Rectal smooth muscle tissue (tissue), 1 donor: ENCODE results near the gene ACAP3.

Experiments
- H3K27ac ChIP-seq: one replicate; pipeline ENCODE4 v1.7.0; 2013; ENCODE audit warnings: low read depth, low read length, inconsistent platforms
- H3K27me3 ChIP-seq: one replicate; pipeline ENCODE4 v1.7.0; 2013; ENCODE audit warnings: low read length; ENCODE audit not compliant: control insufficient read depth, insufficient read depth
- H3K36me3 ChIP-seq: one replicate; pipeline ENCODE4 v1.7.0; 2013; ENCODE audit warnings: low read length; ENCODE audit not compliant: control insufficient read depth, insufficient read depth
- H3K4me1 ChIP-seq: one replicate; pipeline ENCODE4 v1.7.0; 2013; ENCODE audit warnings: low read length; ENCODE audit not compliant: control insufficient read depth, insufficient read depth
- H3K4me3 ChIP-seq: one replicate; pipeline ENCODE4 v1.7.0; 2013; ENCODE audit warnings: low read length
- H3K9ac ChIP-seq: one replicate; pipeline ENCODE4 v1.7.0; 2013; ENCODE audit warnings: low read length

The ACAP3 gene

DNA sequence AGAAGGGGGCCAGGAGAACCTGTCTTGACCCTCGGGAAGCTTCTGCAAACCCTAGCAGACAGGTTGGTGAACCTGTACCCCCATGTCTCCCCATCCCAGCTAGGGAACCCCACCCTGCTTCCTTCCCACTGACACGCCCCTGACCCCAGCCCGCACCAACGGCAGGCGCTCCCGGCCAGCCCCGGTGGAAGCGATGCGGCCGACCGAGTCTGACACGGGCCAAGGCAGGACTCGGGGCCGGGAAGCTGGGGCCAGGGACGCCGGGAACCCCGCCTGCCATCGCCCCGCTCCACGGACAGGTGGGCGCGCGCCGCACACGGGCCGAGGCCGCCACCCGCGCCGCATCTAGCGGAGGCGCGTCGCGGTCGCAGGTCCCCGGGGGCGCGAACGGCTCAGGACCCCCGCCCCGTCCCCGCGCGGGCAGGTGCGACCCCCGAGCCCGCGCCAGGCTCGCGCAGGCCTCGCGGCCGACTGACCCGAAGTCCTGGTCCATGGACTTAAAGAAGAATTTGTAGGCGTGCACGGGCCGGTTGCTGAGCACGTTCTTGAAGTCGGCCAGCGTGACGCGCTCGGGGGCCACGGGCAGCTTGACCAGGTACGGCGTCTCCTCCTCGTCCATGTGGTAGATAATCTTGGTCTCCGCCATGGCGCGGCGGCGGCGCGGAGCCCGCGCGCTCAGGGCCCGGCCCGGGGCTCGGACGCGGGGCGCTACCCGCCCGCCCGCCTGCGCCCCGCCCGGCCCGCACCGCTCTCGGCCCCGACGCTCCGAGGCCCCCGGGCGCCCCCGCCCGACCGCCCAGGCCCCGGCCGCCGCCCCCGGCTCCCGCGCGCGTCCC lies 40.9 kb upstream of the ACAP3 start:
- Histone ChIP-seq H3K4me1 (peaks cover 19% of the 10 kb centered on the region), H3K36me3 (no peaks in the 10 kb centered on the region), H3K27ac (peak overlapping the region; percentile 55), H3K4me3 (peak overlapping the region; percentile 93), H3K9ac (peak overlapping the region; percentile 73), H3K27me3 (peaks cover 5% of the 10 kb centered on the region)

DNA sequence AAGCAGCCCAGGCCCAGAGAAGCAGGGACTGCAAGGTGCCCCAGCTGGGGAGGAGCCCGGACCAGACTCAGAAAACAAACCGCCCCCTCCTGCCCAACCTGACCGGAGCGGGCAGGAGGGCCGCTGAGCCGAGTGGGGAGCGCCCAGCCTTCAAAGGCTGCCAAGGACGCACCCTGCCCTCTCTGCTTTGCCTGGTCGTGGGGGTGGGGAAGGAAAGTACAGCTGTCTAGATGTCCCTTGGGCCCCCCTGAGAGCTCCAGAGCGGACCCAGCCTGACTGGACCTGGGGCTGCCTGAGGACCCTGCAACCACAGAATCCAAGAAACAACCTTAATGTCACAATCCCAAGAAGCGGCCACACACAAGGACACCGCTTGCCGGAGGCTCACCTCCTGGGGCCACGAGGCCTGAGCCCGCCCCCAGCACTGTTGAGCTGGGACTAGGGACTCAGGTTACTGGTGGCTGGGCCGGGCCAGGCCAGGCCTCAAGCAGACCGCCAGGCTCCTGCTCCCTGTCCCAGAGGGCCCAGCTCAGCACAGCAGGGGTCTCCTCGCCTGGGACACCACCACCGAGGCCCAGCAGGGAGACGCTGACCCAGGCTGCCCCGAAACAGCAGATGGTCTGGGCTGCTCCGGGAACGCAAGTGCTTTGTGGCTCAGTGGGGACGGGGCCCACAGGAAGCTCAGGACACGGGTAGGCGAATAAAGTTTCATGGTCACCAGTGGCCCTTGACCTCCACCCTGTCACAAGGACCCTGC lies 40.1 kb upstream of the ACAP3 start:
- H3K4me1 ChIP-seq, result peaks cover 19% of the 10 kb centered on the region

DNA sequence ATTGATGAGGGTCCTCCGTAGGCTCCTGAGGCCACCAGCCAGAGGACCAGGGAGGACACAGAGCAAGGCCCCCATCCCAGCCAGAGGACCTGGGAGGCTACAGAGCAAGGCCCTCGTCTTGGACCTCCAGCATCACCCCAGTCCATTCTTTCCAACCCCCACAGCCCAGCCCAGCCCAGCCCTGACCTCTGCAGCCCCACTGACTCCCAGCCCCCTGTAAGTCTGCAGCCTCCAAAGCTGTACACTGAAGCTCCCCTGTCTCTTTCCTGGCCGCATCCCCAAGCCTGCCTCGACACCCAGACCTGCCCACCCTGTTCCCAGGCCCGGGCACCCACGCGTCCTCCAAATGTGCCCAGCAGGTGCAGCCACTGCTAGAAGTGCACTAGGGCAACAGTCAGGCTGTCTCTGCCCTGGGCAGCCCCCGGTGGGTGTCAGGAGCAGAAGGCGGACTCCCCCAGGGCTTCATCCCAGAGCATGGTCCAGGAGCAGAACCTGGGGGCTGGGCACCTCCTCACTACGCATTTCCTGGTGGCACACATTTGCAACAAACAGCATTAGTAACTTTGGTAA lies 39.4 kb upstream of the ACAP3 start:
- Histone ChIP-seq H3K9ac (no peak overlapping the region), H3K36me3 (no peaks in the 10 kb centered on the region), H3K27ac (no peak overlapping the region), H3K27me3 (no peaks in the 10 kb centered on the region), H3K4me3 (peak overlapping the region; percentile 93), H3K4me1 (peaks cover 19% of the 10 kb centered on the region)

More for the DNA sequence above, 40.1 kb upstream of the ACAP3 start:
- Histone ChIP-seq H3K27ac (peak overlapping the region; percentile 55), H3K9ac (peak overlapping the region; percentile 73), H3K36me3 (no peaks in the 10 kb centered on the region), H3K27me3 (peaks cover under 1% of the 10 kb centered on the region), H3K4me3 (peak overlapping the region; percentile 93)

DNA sequence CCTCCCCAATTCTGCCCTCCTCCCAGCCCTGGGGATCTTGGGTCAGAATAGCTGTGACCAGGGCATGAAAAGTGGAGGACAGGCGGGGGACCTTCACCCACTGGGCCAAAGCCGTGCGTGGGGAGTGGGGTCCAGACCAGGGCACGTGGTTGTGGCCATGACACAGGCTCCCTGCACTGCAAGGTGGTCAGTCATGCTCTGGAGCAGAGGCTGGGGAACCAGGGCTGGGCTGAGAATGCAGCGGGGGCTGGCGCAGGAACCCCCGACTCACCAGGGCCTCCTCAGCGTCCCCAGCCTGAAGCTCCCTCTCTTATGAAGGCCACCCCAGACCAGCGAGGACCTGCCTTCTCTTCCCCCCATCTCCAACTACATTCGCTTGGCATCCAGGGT lies 38.8 kb upstream of the ACAP3 start:
- H3K36me3 ChIP-seq, result peaks cover 3% of the 10 kb centered on the region
- no peaks in the 10 kb centered on the region for H3K27me3 ChIP-seq
- H3K9ac ChIP-seq, result no peak overlapping the region
- H3K4me1 ChIP-seq, result peaks cover 19% of the 10 kb centered on the region
- H3K27ac ChIP-seq, result no peak overlapping the region
- no peak overlapping the region for H3K4me3 ChIP-seq

DNA sequence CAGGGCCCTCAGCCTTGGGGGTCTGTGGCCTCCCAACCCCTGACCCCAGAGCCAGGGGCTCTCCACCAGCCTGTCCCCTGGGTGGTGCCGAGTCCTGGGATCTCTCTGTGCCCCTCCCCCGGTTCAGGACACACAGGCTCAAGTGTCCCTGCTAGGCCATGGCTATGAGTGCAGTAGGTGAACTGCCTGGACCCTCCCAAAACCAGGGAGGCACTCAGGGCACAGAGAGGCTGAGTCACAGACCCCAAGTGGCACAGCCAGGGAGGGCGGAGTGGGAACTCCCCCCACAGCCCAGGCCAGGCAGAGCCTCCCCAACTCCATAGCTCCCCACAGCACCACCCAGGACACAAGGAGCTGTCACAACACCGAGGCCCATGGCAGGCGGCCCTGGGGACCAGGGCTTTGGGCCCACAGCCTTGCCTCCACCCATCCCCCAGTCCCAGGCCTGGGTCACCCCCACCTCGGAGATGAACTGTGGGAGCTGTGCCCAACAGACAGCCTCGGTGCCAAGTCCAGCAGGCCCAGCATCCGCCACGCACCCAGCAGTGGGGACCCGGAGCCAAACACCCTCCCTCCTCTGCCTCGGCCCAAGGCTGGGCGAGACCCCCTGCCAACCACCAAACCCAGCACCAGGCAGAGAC lies 38.2 kb upstream of the ACAP3 start:
- H3K27ac ChIP-seq, result no peak overlapping the region
- peaks cover 19% of the 10 kb centered on the region for H3K4me1 ChIP-seq
- H3K9ac ChIP-seq, result no peak overlapping the region
- H3K4me3 ChIP-seq, result no peak overlapping the region
- H3K27me3 ChIP-seq, result no peaks in the 10 kb centered on the region
- peaks cover 8% of the 10 kb centered on the region for H3K36me3 ChIP-seq

DNA sequence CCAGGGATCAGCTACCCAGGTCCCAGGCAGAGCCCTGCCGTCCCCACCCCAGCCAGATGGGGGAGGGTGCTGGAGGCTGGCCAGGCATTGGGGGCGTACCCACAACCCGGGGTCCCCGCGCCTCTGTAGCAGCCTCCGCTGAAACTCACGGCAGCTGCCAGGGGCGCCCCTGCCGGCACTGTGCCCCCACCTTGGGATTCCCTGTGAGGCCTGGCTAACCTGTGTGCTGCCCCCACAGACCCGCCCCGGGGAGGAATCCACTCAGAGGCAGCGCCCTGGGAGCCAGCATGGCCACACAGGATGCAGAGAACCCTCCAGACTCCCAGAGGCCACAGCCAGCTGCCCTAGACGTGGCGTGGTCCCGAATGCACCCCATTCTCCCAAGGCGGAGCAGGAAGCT lies 37.7 kb upstream of the ACAP3 start:
- Histone ChIP-seq H3K27me3 (no peaks in the 10 kb centered on the region), H3K27ac (no peak overlapping the region), H3K9ac (no peak overlapping the region), H3K4me1 (peaks cover 19% of the 10 kb centered on the region), H3K36me3 (peaks cover 14% of the 10 kb centered on the region), H3K4me3 (no peak overlapping the region)

DNA sequence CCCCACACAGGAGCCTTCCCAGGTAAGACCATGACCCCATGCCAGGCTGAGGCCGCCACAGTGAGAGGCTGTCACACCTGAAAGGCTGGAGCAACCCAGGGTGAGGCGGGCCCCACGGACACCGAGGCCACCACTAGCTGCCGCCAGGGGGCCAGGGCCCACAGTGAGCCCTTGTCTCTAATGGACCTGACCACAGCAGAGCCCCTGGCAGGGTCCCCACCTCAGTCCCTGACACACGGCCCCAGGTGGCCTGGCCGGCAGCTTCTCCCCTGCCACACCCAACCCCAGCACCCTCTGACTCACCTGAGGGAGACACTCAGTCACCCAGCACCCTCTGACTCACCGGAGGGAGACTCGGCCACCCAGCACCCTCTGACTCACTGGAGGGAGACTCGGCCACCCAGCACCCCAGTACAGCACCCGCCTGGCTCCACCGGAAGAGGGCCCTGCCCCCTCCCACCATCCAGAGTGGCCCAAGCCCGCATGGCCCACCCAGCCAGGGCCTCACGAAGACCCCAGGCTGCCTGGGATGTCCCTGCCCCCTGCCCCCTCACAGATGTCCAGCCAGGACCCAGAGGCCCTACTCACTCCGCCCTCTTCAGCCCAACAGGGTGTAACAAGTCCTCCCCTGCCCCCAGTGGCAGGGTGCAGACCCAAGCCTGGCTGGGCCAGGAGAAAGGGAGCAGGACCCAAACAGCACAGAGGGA lies 37.1 kb upstream of the ACAP3 start:
- Histone ChIP-seq H3K27ac (no peak overlapping the region), H3K9ac (no peak overlapping the region), H3K36me3 (peaks cover 14% of the 10 kb centered on the region), H3K27me3 (no peaks in the 10 kb centered on the region), H3K4me3 (no peak overlapping the region), H3K4me1 (peaks cover 19% of the 10 kb centered on the region)

DNA sequence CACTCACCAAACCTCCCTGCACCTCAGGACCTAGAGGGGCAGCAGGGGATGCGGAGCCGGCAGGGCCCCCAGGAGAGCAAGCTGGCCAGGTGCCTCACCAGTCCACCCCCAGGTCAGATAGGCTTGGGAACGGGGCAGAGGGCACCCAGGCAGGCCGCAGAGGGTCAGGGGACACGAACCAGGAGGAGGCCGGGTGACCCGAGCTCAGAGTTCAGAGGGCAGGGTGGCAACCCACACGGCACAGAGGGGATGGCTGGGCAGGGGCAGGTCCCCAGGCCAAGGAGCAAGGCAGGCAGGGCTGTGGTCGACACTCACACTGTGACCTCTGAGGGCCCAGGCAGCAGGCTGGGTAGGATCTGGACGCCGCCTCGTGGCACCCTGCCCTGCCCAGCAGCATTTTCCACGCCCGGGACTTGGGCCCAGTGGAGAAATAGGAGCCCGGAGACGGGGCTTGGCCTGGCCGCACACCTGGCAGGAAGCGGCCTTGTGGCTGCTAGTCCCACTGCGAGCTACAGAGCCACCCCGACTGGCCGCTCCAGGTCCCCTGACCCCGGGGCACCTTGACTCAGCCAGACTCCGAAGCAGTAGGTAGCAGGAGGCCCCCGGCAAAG lies 36.2 kb upstream of the ACAP3 start:
- Histone ChIP-seq H3K9ac (no peak overlapping the region), H3K4me3 (no peak overlapping the region), H3K27ac (no peak overlapping the region), H3K27me3 (no peaks in the 10 kb centered on the region), H3K36me3 (peaks cover 16% of the 10 kb centered on the region), H3K4me1 (peaks cover 19% of the 10 kb centered on the region)

DNA sequence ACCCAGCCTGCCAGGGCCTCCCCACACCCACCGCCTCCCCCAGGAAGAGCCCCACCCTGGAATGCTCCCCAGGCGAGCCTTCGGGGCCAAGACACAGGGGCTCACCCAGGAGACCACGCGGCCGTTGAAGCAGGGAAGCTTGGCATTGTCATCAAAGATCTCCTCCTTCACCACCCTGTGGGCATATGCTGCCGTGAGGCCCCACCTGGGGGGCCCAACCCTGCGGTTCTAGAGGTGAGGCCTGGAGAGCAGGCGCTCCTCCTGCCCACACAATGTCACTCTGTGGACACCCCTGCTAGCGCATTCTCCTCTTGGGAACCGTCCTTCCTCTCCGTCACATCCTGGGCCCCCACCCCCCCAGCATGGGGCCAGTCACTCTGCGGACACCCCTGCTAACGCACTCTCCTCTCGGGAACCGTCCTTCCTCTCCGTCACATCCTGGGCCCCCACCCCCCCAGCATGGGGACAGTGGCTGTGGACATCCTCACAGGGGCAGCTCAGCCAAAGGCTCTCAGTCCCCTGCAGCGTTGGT lies 34.9 kb upstream of the ACAP3 start:
- no peaks in the 10 kb centered on the region for H3K27me3 ChIP-seq
- H3K4me3 ChIP-seq, result no peak overlapping the region
- H3K9ac ChIP-seq, result no peak overlapping the region
- no peak overlapping the region for H3K27ac ChIP-seq
- peaks cover 13% of the 10 kb centered on the region for H3K4me1 ChIP-seq
- H3K36me3 ChIP-seq, result peaks cover 20% of the 10 kb centered on the region

DNA sequence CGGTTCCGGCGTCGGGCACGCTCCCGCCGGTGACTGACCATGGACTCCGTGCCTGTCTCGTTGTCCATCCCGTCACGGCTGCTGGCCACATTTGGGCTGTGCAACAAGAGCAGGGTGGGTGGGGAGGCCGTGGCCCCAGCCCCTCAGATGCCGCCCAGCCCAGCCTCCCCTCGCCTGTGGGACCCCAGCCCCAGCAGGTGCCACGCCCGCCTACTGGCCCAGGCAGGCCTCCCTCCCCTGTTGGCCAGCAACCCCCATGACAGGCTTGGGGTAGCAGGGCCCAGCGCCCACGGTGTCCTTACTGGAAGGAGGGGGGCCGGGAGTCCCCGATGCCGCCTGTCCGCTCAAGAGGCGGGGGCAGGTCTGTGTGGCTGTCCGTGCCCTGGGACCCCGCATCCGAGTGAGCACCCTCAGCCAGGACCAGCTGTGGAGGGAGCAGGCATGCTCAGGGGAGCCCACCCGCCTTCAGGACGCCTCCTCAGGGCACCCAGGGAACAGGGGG lies 34.4 kb upstream of the ACAP3 start:
- no peak overlapping the region for H3K27ac ChIP-seq
- peaks cover 11% of the 10 kb centered on the region for H3K4me1 ChIP-seq
- H3K36me3 ChIP-seq, result peaks cover 20% of the 10 kb centered on the region
- H3K9ac ChIP-seq, result no peak overlapping the region
- no peaks in the 10 kb centered on the region for H3K27me3 ChIP-seq
- no peak overlapping the region for H3K4me3 ChIP-seq

DNA sequence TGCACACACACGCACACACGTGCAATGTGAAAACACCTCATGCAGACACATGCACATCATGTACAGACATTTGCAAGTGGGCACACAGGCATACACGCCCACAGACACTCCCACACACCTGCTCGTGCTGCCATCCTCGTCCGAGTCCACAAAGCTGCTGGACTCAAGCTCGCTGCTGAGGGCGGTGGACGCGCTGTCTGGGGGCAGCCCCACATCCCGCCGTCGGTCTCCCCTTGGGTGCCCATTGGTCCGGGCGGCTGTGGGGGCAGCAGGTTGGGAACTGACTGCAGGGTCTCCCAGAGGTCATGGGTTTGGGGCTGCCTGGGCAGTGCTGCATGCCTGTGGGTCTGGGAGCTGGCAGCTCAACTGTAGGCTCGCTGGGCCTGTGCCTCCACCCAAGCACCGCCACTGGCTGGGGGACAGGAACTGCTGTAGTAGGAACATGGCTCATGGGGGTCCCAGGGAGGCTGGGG lies 33.9 kb upstream of the ACAP3 start:
- peaks cover 9% of the 10 kb centered on the region for H3K4me1 ChIP-seq
- H3K36me3 ChIP-seq, result peaks cover 20% of the 10 kb centered on the region
- no peak overlapping the region for H3K27ac ChIP-seq
- H3K4me3 ChIP-seq, result no peak overlapping the region
- H3K9ac ChIP-seq, result no peak overlapping the region
- no peaks in the 10 kb centered on the region for H3K27me3 ChIP-seq
